NB4 (cell line): Measurements from ENCODE around the gene SYNGR3.

Experiments used
- CTCF ChIP-seq: IDR thresholded peaks from one replicate; pipeline ENCODE4 v1.5.1; 2012; ENCODE audit warnings: low read depth, low read length
- MAX ChIP-seq: IDR thresholded peaks from 2 replicates; pipeline ENCODE4 v1.6.1; 2011; ENCODE audit warnings: low read depth, low read length
- MYC ChIP-seq: IDR thresholded peaks from 2 replicates; pipeline ENCODE4 v1.6.1; 2011; ENCODE audit warnings: low read depth, low read length
- POLR2A ChIP-seq: IDR thresholded peaks from 2 replicates; pipeline ENCODE4 v1.6.1; 2011; ENCODE audit warnings: mild to moderate bottlenecking; ENCODE audit not compliant: insufficient read length; ENCODE audit errors: extremely low read depth

GRCh38 chr16:1972490-1972877, 17.3 kb upstream of the SYNGR3 start:
- TF ChIP-seq CTCF: no peak
- TF ChIP-seq POLR2A: no peak
- TF ChIP-seq MYC: no peak
- no peak for TF ChIP-seq MAX
